Activated T-helper 1 cell treated with anti-CD3 and anti-CD28 coated beads, Interleukin-12 subunit alpha, Interleukin-12 subunit beta, Interleukin-2, Interleukin-4 antibody, amounts not matched to agents 30 ng/mL and 10 ng/mL and 1 ng/mL, durations not matched to agents 14 hours and 24 hours and 36 hours (primary cell): ENCODE data around the gene PERCC1. TPM values are rescaled to one million over a fixed set of nuclear protein-coding genes. Genes with fewer than 3 reads are reported as not detected.
"Not testable (repeated sequence)": the region's sequence is repeated elsewhere in the genome, so short reads cannot be mapped to it uniquely, and the experiment has no call there.

Experiments
- DNase-seq: peaks from one replicate; pipeline ENCODE4 v3.0.0; 2021; ENCODE audit warnings: low spot score
- H3K27ac Mint-ChIP-seq: one replicate; pipeline ENCODE4 v1.8.0; 2021; ENCODE audit warnings: mild to moderate bottlenecking, mixed read lengths
- H3K27me3 Mint-ChIP-seq: one replicate; pipeline ENCODE4 v1.8.0; 2022; ENCODE audit warnings: mild to moderate bottlenecking, moderate library complexity, mixed read lengths; ENCODE audit not compliant: insufficient read depth
- H3K36me3 Mint-ChIP-seq: one replicate; pipeline ENCODE4 v1.8.0; 2021; ENCODE audit warnings: low read depth, mixed read lengths
- H3K4me1 Mint-ChIP-seq: one replicate; pipeline ENCODE4 v1.8.0; 2021; ENCODE audit warnings: low read depth, mixed read lengths
- H3K4me3 Mint-ChIP-seq: one replicate; pipeline ENCODE4 v1.8.0; 2021; ENCODE audit warnings: mild to moderate bottlenecking, moderate library complexity, mixed read lengths
- H3K9me3 Mint-ChIP-seq: one replicate; pipeline ENCODE4 v1.8.0; 2021; ENCODE audit warnings: mixed read lengths
- intact Hi-C: fragments of 100-400 bp; cut with micrococcal nuclease; formaldehyde crosslinking; loops from one replicate; pipeline ENCODE4 v1.15.1; 2024
- total RNA-seq: library from RNA; stranded (reverse); gene quantifications from 2 replicates; pipeline ENCODE4 v1.2.3, GENCODE V29; 2022

The PERCC1 gene
- total RNA-seq, 1 donor from 2014 or later, result not detected

DNA sequence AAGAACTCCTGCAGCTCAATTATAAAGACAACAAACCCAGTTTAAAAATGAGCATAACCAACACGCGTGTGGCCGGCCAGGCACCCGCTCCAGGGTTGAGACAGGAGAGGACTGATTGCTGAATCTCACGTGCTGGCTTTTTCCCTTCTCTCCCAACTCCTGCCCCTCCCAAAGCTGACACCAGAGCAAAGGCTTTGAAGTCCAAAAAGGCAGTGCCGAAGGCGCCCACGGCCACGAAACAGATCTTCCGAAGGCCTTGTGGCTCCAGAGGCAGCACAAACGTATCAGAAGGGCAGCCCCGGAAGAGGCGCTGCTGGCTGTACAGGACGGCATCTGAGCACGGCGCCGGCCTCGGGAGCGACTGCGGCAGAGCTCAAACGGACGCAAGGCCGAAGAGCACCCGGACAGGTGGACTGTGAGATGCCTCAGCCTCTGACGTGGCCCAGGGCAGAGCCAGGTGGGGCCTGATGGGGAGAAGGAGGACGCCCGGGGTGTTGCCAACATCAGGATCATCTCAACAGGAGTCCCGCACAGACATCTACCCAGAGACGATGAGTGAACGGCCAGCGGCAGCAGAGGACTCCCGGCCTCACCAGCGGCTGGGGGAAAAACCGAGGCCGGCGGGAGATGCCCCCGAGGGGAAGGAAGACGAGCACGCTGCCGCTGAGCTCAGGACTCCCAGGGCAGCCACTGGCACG lies 33.5 kb downstream of the PERCC1 start:
- H3K36me3 Mint-ChIP-seq, result no peaks in the 10 kb centered on the region

DNA sequence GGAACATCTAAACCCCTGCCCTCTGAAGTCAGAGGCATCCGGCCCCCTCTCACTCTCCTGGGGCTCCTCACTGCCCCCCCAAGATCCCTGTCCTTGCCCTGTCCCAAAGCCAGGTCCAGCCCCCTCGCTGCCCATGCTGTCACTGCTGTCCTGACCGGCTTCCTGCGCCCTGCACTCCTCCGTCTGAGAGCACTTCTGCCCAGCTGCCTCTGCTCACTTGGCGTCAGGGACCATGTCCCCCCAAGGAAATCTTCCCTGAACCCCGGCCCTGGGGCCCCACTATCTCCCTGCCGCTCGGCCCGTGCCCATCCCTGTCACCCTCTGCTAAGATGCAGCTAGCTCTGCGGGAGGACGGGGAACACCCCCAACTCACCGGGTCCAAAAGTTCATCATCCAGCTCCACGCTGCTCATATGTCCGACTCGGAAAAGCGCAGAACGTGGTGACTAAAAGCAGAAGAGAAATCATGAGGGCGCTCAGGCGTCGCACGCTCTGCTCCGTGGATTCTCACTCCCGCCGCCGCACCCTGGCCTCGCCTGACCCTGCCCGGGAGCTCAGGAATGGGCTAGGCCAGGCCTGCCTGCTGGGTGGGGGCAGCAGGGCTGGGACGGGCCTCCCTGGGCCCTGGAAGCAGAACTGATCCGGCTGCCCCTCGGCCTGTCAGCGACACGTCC lies 34.2 kb downstream of the PERCC1 start:
- Mint-ChIP-seq H3K9me3 (no peaks in the 10 kb centered on the region), H3K4me3 (no peak overlapping the region), H3K27me3 (no peaks in the 10 kb centered on the region), H3K36me3 (no peaks in the 10 kb centered on the region), H3K4me1 (no peaks in the 10 kb centered on the region), H3K27ac (no peak overlapping the region)
- no peak for DNase-seq
- intact Hi-C loops, result no loop called here

More for the DNA sequence above, 33.5 kb downstream of the PERCC1 start:
- Mint-ChIP-seq H3K27ac (no peak overlapping the region), H3K9me3 (no peaks in the 10 kb centered on the region), H3K4me1 (no peaks in the 10 kb centered on the region), H3K27me3 (no peaks in the 10 kb centered on the region), H3K4me3 (no peak overlapping the region)
- intact Hi-C loops, result no loop called here
- DNase-seq, result no peak

DNA sequence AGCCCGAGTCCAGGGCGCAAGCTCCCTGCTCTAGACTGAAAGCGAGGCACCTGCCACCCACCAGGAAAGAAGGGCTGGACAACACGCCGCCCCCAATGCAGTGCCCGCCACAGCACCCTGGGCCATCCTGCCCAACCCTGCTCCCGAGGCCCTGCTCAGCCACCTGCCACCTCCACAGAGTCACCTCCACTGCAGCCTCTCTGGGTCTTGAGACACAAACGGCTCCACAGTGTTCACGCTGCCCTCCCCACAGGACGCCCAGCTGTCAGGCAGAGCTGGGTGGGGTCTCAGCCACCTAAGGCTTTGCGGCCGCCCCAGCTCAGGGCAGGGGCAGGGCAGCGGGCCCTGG lies 34.7 kb downstream of the PERCC1 start:
- no peaks in the 10 kb centered on the region for H3K9me3 Mint-ChIP-seq
- no peaks in the 10 kb centered on the region for H3K27me3 Mint-ChIP-seq
- no peak overlapping the region for H3K27ac Mint-ChIP-seq
- H3K36me3 Mint-ChIP-seq, result no peaks in the 10 kb centered on the region
- no peak for DNase-seq
- no peak overlapping the region for H3K4me3 Mint-ChIP-seq
- H3K4me1 Mint-ChIP-seq, result no peaks in the 10 kb centered on the region
- intact Hi-C loops, result no loop called here

DNA sequence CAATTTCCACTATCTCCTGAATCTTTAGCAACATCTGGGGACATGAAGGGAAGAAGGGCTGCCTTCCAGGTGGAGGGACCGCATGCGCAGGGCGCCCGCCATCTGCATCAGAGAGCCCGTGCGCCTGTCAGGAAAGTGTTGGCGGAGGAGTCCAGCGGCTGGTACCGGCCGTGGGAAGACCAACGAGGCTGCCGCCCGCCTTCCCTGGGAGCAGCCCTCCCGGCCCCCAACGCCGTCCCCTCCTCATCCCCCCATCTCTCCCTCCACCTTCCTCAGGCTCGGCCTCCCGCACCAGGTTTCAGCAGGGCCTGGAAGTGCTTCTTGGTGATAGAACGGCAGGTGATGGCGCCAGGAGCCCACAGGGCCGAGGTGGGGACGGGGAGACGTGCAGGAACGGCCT lies 35.2 kb downstream of the PERCC1 start:
- DNase-seq, result no peak
- Mint-ChIP-seq H3K4me3 (no peak overlapping the region), H3K9me3 (no peaks in the 10 kb centered on the region), H3K4me1 (no peaks in the 10 kb centered on the region), H3K27ac (no peak overlapping the region), H3K36me3 (no peaks in the 10 kb centered on the region), H3K27me3 (no peaks in the 10 kb centered on the region)
- intact Hi-C loops, result no loop called here

DNA sequence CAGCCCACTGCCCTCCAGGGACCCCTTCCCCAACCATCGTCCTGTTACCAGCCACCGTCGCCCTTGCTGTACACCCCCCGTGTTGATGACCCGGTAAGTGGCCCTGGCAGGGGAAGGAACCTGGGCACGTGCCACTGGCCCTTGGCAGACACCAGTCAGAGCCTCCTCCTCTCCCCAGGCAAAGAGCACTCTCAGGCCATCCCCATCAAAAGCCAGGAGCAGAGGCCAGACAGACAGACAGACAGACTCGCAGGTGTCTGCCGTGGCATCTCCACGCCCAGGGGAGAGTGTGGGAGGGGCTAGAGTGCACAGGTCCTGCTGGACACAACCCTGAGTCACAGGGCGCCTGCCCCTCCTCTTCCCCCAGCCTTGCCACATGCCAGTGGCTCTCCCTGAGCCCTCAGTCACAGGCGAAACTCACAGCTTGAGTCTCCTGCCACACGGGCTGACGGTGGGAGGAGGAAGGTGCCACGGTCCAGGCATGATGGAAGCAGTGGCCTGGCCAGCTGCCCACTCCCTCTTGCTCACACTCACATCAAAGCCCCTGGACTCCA lies 36.2 kb downstream of the PERCC1 start:
- H3K27me3 Mint-ChIP-seq, result no peaks in the 10 kb centered on the region
- intact Hi-C loops, result no loop called here
- no peak overlapping the region for H3K4me3 Mint-ChIP-seq
- no peaks in the 10 kb centered on the region for H3K4me1 Mint-ChIP-seq
- H3K36me3 Mint-ChIP-seq, result no peaks in the 10 kb centered on the region
- DNase-seq, result no peak
- H3K9me3 Mint-ChIP-seq, result no peaks in the 10 kb centered on the region
- H3K27ac Mint-ChIP-seq, result no peak overlapping the region

DNA sequence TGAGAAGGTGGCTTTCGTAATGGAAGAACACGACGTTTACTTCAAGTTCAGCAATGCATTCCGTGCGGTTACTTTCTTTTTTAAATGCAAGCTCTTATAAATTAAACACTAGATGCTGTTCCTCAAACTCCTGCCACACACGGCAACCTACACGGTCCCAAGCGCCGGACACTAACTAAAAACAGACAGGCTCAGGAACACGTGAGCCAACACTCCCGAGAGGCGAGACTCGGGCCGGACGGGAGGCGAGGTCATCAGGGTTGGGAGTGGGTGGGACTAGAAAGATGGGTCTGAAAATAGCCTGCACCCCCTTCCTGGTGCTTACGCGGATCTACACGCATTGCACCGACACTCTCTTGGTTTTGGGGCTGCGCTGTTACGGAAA lies 37.5 kb downstream of the PERCC1 start:
- Mint-ChIP-seq H3K4me3 (no peak overlapping the region), H3K4me1 (peaks cover 6% of the 10 kb centered on the region), H3K36me3 (no peaks in the 10 kb centered on the region), H3K9me3 (no peaks in the 10 kb centered on the region), H3K27ac (no peak overlapping the region), H3K27me3 (no peaks in the 10 kb centered on the region)
- no peak for DNase-seq
- intact Hi-C loops, result no loop called here

DNA sequence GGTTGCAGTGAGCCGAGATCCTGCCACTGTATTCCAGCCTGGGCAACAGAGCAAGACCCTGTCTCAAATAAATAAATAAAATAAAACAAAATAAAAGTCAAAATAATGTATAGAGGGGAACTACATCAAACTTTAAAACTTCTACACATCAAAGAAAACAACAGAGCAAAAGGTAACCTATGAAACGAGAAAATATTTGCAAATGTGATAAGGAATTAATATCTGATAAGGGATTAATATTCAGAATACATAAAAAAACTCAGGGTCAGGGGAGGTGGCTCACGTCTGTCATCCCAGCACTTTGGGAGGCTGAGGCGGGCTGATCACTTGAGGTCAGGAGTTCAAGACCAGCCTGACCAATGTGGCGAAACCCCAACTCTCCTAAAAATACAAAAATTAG lies 38.3 kb downstream of the PERCC1 start:
- H3K27me3 Mint-ChIP-seq, H3K4me1 Mint-ChIP-seq, intact Hi-C loops, H3K27ac Mint-ChIP-seq, H3K4me3 Mint-ChIP-seq, DNase-seq, H3K9me3 Mint-ChIP-seq, H3K36me3 Mint-ChIP-seq: not testable (repeated sequence)

DNA sequence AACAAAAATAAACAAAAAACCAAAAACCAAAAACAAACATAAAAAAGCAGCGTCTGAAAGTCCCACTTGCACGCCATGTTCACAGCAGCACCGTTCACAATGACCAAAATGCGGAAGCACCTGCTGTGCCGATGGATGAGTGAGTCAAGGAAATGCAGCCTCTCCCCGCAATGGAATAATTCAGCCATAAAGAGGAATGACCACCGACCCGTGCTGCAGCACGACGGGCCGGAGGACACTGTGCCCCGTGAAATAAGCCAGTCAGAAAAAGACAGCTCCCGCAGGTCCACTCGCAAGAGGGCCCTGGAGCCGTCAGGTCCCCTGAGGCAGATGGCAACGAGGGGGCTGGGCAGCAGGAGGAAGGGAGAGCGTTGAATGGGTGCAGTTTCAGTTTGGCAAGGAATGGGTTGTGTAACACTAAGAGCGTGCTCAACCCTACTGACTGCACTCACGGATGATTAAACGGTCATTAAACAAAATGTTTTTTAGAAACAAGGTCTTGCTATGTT lies 38.9 kb downstream of the PERCC1 start:
- no peaks in the 10 kb centered on the region for H3K27me3 Mint-ChIP-seq
- no peaks in the 10 kb centered on the region for H3K9me3 Mint-ChIP-seq
- H3K4me1 Mint-ChIP-seq, result peaks cover 6% of the 10 kb centered on the region
- no peak overlapping the region for H3K4me3 Mint-ChIP-seq
- intact Hi-C loops, result no loop called here
- no peaks in the 10 kb centered on the region for H3K36me3 Mint-ChIP-seq
- H3K27ac Mint-ChIP-seq, result no peak overlapping the region
- DNase-seq, result no peak

DNA sequence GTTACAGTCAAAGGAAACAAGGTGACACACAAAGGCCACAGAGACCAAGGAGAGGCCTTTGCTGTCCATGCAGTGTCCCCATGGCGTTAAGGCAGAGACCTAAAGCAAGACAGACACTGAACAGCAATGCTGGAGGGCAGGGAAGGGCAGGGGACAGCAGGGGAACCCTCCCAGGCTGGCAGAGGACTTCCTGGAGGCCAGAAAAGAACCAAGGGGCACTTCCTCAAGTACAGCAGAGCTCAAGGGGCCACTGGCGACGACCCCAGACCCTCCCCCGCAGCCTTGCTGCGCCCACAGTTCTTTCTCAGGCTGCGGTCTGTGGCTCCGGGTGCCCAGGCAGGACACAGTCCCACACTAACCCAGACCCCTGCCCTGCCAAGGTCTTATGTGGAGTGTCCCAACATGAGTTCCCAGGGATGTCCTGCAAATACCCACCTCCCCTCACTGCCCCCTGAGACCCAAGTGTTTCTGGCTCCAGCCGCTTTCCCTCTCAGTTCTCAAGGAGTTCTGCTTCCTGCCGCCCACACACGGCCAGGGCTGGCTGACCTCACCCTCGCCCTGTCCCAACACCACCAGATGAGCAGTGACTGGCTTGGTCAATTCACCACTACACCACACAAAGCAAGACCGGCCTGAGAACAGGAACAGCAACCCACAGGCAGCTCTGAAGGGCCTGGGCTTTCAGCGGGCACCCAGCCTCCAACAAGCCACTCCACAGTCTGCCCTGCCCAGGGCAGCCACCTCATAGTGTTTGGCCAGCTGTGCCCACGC lies 39.8 kb downstream of the PERCC1 start:
- Mint-ChIP-seq H3K9me3 (no peaks in the 10 kb centered on the region), H3K4me3 (no peak overlapping the region), H3K27me3 (no peaks in the 10 kb centered on the region), H3K4me1 (peaks cover 6% of the 10 kb centered on the region), H3K36me3 (no peaks in the 10 kb centered on the region), H3K27ac (no peak overlapping the region)
- intact Hi-C loops, result no loop called here
- DNase-seq, result no peak

DNA sequence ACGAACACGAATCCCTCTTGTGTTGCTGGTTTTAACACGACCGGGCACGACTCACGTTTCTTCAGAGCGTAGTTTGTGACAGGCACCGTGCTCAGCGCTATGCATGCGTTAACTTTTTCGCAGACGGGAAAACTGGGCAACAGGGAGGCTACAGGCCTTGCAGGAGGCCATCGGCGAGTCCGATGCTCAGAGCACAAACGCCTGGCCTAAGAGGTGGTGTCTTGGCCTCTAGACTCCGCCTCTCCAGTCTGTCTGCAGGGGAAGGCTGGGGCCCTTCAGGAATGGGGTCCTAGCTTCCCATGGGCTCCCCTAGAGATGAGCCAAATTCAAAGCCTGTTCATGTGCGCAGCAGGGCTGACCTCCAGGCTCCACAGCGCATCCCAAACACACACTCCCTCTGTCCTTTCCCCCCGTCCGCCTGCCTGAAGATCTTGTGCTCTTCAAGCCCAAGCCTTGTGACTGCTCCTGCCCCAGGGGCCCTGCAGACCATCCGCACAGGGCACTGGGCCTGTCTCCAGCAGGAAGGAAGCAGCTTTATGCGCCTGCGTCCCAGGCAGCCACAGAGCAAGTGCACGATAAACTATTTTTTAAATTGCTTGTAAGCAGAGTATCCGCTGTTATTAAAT lies 40.8 kb downstream of the PERCC1 start:
- intact Hi-C loops, result no loop called here
- DNase-seq, result no peak
- H3K4me1 Mint-ChIP-seq, result peaks cover 6% of the 10 kb centered on the region
- H3K9me3 Mint-ChIP-seq, result no peaks in the 10 kb centered on the region
- no peak overlapping the region for H3K4me3 Mint-ChIP-seq
- H3K27me3 Mint-ChIP-seq, result no peaks in the 10 kb centered on the region
- no peaks in the 10 kb centered on the region for H3K36me3 Mint-ChIP-seq
- H3K27ac Mint-ChIP-seq, result no peak overlapping the region

DNA sequence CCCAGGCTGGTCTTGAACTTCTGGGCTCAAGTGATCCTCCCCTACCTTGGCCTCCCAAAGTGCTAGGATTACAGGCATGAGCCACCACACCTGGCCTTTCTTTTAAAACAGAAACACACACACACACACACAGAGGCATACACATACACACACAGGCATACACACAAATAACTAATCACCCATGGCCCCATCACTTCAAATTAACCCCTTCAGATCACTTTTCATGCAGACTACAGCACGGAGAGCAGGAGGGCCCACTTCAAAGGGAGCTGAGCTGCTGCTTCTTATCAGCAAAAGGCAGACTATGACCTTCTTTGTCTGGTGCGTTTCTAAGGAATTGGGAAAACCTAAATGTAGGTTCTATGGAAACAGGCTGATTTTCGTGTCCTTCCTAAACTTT lies 42.1 kb downstream of the PERCC1 start:
- Mint-ChIP-seq H3K4me3 (peak overlapping the region; percentile 74), H3K9me3 (no peaks in the 10 kb centered on the region), H3K27me3 (no peaks in the 10 kb centered on the region), H3K27ac (peak overlapping the region; percentile 70), H3K4me1 (peaks cover 6% of the 10 kb centered on the region), H3K36me3 (no peaks in the 10 kb centered on the region)
- no peak for DNase-seq
- intact Hi-C loops, result no loop called here

DNA sequence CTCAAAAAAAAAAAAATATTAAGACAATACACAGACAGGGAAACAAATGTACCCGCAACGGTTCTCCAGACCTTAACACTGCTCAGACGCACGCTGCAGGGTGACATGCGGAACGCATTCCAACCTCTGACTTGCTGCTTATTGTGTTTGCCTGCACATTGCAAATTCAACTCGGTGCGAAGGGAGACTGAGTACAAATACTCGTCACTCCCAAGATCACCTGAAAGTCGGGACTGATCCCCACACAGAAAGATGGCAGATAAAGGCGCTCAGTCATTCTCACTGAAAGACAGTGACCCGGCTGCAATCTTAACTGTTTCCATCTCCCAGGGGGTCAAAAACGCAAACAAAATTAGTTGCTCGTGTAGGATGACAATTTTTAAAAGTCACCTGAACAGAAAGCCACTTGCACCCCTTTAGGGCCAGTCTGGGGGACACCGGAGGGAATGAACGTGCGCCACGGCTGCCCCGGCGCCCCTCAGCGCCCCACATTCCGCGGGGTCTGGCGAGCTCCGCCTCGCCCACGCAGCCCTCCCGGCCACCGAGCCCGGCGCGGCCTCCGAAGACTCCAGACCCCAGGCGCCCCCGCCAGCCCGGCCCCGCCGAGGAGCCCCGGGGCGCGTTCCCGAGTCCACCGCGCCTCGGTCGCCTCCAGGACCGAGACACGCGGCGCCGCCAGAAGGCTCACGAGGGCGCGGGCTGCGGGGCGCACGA lies 43.4 kb downstream of the PERCC1 start:
- Mint-ChIP-seq H3K27ac (no peak overlapping the region), H3K4me3 (peak overlapping the region; percentile 79), H3K36me3 (no peaks in the 10 kb centered on the region), H3K27me3 (peaks cover 2% of the 10 kb centered on the region), H3K9me3 (no peaks in the 10 kb centered on the region), H3K4me1 (peaks cover 6% of the 10 kb centered on the region)
- intact Hi-C loops, result loop anchor here (2.0 kb wide), 3 partner anchors 53 to 69 kb away; partner anchors contain the start of gene UQCC4
- no peak for DNase-seq
